GM18526 (cell line): ENCODE data around the gene RAET1G.

Experiments
- POLR2A ChIP-seq: IDR thresholded peaks from 3 replicates; pipeline ENCODE4 v1.6.1; 2011; ENCODE audit not compliant: insufficient read length; ENCODE audit errors: extremely low read depth

RAET1G gene

DNA sequence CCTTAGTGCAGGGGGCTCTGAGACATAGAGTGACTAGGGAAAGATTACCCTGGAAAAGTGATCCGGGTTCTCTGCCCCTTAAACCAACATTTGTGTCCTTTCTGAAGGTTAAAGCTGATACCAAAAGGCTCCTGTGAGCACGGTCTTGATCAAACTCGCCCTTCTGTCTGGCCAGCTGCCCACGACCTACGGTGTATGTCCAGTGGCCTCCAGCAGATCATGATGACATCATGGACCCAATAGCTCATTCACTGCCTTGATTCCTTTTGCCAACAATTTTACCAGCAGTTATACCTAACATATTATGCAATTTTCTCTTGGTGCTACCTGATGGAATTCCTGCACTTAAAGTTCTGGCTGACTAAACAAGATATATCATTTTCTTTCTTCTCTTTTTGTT is 25.7 kb upstream of the RAET1G start:
- no peak for TF ChIP-seq POLR2A

DNA sequence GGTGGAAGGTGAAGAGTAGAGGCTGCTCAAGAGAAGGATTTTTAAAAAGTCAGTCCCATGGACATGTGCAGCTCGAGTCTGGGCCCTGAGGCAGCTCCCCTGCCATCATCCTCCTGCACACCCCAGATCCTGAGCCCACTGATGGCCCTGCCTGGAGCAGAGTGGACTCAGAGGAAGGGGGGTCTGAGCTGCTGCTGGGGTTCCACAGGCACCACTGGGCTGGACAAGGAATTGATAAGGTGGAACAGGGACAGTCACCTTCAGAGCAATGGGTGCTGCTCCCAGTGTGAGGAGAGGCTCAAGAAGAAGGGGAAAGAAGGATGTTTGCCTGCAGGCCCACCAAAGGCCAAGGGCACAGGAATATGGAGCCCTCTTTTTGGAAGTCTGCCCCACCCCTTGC is 25.1 kb upstream of the RAET1G start:
- no peak for TF ChIP-seq POLR2A

DNA sequence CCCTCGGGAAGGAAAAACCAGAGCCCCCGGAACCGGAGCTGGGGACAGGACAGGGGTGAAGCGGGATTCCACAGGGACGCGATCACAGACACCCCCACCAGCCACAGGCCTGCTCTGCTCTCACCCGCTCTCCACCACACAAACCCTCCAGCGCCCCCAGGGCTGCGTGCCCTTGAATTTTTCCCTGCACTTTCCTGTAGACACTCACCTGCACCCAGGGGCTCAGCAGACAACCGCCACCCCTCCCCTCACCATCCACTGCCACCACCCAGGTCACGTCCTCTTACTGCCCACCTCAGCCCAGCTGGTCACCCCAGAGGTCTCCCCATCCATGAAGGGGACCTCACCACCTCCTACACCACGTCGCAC is 19.5 kb upstream of the RAET1G start:
- TF ChIP-seq POLR2A: no peak

DNA sequence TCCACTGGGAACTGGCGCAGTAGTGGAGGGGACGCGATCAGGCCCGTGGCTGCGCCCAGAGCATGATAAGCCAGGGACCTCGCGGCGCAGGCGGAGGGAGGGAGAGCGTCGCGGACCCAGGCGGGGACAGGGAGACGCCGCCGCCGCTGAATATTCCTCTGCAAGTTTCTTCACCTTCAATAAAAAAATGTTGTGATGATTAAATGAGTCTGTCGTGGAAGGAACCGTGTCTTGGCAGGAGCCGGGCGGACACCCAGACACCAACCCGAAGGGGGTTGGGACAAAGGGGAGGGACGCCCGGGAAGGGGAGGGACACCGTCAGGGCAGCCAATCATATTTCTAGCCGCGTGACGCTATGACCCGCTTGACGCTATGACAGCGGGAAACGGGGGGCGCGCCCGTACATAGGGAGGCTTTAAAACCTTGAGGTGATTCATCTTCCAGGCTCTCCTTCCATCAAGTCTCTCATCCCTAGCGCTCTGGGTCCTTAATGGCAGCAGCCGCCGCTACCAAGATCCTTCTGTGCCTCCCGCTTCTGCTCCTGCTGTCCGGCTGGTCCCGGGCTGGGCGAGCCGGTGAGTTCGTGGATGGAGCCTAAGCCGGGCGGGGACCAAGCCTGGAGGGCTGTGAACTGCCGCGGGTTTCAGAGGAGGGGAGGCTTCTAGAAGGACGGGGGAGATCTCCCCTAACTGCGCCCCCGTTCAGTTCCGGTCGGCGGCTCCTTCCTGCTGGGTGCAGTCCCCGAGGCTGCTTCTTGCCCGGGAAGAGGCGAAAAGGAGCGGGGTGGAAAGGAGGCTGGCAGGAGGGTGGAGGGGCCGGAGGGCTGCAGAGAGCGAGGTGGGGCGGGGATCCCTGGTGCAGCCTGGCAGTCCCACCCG is 18.9 kb upstream of the RAET1G start, which contains the start of gene ULBP2:
TSS of gene ULBP2 (plus strand) at position 432 of the 878 bp plus-strand sequence. CDS start at position 491, 59 bp downstream.
- TF ChIP-seq POLR2A: no peak

DNA sequence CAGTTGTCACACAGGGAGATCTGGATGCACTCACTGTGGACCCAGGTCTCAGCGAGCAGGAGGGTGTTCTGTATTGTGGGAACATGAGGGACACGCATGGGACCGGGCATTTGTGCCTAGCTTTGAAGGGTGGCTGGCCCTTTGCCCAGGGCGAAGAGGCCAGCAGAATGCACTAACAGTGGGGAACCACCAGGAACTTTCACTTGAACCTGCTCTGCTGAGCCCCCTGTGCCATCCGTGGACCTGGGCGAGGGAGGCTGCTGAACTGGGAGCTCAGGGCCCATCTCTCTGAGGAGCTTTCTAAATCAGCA is 17.7 kb upstream of the RAET1G start:
- TF ChIP-seq POLR2A: no peak

DNA sequence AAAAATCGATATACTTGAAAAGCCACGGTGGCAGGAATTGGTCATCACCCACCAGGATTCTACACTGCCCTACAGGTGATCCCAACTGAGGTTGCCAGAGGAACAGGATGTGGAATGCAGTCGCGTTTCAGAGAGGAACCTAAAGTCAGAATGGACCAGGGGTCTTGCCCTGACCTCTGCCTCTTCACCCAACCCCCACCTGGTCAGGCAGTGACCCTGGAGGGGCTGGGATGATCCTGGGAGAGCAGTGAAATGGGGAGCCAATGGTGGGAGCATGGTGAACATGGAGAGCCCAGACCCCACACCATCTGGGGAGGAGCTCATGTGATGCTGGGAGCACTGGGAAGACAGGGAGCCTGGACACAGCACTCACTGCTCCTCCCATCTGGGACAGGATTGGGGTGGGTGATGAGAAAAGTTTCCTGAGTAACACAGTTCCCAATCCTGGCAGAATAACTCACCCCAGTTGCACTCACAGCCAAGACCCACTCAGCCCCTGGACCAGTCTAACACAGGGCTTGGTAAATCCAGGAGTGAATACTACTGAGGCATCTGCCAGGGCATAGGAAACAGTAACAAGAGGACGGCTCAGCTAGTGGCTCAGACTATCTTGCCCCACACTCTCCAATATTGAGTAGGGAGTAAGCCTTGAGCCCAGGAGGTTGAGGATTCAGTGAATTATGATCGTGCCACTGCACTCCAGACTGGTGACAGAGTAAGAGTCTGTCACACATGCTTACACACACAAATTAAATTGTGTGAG is 17.2 kb upstream of the RAET1G start:
- no peak for TF ChIP-seq POLR2A

DNA sequence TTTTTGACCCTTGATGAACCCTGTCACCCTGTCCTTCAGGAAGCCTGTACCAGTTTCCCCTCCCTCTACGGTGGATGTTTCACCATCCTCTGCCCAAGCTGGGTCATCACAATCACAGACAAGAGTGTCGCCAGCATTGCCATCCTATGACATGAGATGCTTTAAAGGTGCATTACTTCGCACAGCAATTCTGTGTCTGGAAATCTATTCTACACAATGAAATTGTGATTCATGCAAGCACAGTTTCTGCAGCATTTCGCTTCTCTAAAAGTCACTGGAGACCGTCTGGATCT is 16.4 kb upstream of the RAET1G start:
- TF ChIP-seq POLR2A: no peak

DNA sequence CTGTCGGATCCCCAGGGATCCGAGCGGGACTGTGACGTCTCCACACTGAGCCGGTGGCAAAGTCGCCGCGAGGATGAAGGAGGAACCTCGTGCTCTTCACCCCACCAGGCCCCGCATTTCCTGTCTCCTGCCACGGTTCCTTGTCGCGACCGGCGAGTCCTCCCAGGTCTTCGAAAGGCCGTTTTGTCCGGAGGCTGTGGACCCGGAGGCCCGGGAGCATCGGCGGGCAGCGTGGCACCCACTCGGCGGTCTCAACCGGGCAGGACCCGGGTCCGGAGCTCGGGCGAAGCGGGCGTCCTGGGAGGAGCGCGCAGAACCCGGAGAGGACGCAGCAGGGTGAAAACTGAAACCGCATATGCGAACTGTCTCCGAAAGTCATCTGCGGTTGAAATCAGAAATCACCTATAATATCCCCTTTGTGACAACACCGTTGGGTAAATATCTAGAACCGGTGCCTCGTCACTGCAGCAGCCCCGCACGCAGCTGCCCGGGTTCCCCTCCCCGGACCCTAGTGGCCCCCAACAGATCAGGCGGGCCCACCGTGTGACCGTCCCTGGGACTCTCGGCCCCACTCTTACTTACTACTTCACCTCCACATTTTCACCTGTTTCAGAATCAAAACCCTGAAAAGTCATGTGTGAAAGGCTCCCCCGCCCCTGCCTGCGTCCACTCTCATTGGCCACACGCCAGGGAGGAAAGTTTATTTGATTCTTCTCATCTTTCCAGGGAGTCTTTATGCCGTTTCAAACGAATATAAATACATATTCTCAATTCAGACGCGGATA is 15.8 kb upstream of the RAET1G start:
- no peak for TF ChIP-seq POLR2A

DNA sequence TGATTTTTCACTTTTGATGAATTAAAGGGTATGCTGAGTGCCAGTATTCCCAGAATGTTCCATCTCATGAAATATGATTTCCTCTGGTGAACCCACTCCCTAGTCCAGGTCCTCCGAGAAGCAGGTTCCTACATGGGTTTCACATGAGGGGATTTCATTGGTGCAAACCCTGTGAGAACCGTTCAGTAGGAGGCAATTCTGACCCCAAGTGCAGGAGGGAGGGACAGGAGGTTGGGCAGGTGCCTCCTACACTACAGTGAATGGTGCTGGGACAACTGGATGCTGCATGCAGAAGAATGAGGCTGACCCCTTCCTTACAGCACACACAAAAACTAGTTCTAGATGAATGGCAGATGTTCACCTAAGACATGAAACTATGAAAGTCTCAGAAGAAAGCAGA is 13.8 kb upstream of the RAET1G start:
- no peak for TF ChIP-seq POLR2A

DNA sequence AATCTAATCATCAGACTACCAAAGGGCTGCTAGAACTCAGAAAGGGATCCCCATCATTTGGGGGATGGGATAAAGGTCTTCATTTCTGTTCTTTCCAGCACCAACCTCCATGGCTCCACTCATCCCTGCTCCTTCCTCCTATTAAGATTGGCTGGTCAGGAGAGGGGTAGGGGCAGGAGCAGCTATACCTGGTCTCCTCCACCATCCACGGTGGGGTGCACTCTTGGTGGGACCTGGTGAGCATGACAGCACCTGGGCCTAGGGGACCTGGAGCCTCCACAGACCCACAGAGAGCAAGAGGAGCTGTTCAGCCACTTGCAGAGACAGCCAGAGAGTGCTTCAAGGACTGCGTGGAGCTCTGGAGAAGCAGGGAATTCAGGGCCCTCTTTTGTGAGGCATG is 12.7 kb upstream of the RAET1G start:
- TF ChIP-seq POLR2A: no peak

DNA sequence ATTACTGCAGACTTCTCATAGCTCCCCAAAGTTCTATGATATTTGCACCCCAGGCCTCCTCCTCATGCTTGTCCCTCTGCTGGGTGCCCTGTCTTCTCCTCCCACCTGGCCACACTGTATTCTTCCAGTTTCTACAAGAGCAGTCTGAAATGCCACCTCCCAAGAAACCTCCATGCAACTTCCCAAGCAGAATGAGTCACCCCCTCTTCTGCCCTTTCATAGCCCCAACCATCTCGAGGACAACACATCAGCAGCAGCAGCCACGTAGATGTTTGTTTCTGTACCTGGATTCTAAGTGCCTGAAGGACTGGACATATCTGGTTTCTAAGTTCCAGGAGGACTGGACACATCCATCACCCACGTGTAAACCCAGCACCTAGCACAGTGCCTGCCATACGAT is 12.3 kb upstream of the RAET1G start:
- no peak for TF ChIP-seq POLR2A

DNA sequence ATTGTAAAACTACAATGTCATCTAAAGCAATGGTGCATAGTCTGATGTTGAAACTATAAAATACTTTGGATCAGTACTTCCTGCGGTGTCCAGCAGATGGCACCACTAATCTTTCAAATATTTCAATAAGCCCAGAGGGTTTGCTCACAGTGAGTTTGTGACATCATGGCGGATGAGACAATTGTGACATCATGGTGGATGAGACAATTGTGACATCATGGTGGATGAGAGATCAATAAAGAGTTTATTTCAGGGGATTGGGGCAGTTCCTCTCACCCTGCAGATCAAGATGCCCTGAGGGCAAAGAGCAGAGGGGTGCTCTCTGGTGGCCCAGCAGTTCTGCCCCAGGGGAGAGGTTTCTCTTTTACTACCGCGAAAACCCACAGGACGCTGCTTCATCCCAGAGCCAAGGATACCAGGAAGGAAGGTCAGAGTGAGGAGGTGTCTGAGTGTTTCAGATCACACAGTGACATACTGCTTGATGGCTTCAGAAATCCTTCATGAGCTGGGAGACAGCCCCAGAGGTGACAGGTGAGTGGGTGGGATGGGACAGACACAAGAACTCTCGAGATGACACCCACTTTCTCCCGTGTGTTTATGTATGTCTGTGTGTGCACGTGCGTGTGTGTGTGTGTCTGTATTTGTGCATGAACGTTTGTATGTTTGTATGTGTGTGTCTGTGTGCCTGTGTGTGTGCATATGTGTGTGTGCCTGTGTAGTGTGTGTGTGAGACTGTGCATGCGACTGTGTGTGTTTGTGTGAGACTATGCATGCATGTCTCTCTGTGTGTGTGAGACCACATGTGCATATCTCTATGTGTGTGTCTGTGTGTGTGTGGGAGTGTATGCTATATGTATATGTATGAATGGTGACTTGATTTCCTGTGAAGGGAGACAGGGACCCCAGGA is 11.6 kb upstream of the RAET1G start:
- TF ChIP-seq POLR2A: no peak

DNA sequence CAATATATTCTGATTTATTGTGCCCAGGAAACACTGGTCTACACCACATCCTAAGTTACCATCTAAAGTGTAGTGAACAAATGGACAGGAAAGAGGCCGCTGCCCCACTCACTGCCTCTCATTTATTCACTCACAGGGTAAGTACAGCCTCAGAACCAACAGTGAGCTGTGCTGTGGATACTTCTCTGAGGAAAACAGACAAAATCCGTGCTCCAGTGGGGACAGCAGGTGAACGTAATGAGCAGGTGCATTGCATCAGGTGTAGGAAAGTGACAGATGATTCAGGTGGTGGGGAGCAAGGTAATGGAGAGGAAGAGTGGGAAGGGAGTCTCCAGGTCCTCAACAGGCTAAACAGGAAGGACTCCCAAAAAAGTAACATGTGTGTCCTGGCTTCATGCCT is 10.5 kb upstream of the RAET1G start:
- no peak for TF ChIP-seq POLR2A

DNA sequence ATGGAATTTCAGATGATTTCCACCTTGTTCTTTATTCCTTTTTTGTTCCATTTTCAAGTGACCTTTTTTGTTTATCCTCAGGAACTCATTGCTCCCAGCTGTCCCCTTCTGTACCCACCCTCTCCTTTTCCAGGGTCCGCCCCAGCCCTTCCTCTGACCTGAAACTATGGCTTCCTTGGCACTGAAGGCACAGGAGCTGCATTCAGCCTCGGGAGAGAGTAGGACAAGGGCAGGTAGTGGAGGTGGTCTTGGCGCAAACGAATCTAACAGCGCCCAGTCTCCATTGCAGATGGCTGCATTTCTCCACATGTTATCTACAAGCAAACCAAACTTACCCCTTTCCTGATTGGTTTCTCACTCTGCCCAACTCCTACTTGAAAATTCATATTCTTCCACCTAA is 10.1 kb upstream of the RAET1G start:
- no peak for TF ChIP-seq POLR2A

DNA sequence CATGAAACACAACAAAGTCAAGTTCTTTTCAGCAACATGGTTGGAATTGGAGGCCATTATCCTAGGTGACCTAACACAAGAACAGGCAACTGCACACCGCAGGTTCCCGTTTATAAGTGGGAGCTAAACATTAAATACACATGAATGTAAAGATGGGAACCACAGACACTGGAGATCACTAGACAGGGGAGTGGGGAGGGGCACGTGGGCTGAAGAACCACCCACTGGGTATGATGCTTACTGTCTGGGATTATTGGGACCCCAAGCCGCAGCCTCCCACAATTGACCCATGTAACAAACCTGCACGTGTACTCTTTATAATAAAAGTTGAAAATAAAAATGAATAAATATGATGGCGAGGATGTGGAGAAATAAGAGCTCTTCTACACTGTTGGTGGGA is 8.6 kb upstream of the RAET1G start:
- no peak for TF ChIP-seq POLR2A
